Stimulated activated CD4-positive, alpha-beta T cell treated with anti-CD3 and anti-CD28 coated beads, Interleukin-15, amount 100 ng/mL, for 1 hour (primary cell): ENCODE data around the gene RUNDC3A.
"Not testable (repeated sequence)": the region's sequence is repeated elsewhere in the genome, so short reads cannot be mapped to it uniquely, and the experiment has no call there.

Experiments used
- DNase-seq, 2 donors: peaks; one replicate each; pipeline ENCODE4 v3.0.0-alpha.2; 2020; ENCODE audit warnings: low read depth in 1 of 2, low spot score in 1 of 2

RUNDC3A gene

GRCh38 chr17:44358066-44358465 is 49.7 kb downstream of the RUNDC3A start:
- DNase-seq: no peak

DNA sequence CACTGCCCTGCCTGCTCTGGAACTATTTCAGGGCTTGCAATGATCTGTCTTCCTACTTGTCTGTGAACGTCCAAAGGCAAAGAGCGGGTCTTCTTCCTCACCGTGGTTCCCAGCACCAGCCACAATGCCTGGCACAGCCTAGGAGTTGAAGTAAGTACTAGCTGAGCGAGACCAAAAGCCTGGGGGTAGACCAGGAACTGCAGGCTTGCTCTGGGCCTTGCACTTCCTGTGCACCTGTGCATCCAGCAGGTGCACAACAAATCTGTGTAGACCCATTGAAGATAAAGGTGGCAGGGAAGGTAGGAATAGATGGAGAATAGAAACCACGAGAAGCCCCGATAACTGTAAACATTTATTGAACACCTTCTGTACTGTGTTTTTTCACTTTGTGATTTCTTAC is 50.6 kb downstream of the RUNDC3A start:
- no peak for DNase-seq

- DNase-seq: no peak
Measured at GRCh38 chr17:44359458-44360143, 51.2 kb downstream of the RUNDC3A start.

- no peak for DNase-seq
Measured at GRCh38 chr17:44360144-44360533, 51.7 kb downstream of the RUNDC3A start.

DNA sequence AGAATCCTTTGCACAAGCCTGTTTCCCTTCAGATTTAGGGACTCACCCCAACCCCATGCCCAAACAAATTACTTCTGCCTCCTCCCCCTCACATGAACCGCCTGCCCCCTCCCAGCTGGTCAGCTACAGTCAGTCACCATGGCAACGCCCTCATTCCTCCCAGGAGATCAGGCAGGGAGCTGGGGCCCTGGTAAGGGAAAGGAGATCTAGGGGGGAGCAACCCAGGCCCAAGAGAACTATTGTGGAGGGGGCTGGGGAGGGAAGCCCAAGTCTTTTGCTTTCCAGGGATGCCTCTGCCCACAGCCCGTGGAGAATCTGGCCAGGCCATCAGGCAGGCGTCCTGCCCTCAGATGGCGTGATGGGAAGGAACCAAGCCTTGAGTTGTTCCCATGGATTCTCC is 52.4 kb downstream of the RUNDC3A start:
- DNase-seq: no peak

DNA sequence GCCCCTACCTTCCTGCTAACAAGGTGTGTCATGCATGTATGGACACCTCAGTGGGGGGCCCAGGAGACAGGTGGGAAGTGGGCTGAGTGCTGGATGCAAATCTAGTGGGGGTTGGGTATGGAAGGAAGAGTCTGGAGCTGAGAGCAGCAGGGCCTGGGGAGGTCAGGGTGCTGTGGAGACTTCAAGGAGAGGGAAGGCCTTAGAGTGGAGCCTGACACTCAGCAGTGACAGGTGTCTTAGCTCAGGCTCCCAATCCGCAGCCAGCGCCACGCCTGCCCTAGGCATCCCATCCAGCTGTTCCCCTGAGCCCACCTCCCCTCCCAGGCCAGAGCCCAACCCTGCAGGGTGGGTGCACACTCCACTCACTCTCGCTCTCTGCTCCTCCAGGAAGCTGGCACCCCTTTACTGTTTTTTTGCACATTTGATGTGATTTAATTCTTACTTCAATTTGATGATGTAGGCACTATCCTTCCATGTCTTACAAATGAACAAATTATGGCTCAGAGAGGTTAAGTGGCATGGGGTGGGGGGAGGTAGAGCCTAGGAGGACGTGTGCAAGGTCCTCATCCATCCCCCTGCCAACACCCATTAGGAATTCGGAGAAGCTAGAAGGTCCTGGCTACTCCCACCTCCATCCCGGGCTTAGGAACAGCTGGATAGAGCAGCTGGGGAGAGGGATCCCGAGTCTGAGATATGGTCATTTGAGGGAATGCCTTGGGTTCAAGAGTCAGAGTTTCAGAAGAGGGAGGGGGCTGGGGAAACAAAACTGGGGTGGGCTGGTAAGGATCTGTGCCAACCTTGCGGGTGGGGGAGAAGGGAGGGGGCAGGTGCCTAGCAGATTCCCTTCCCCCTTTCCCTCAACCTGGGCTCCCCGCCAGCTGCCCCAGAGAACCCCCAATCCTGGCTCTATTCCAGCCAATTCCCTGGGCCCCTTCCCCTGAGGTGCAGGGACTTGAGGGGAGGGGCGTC is 53.2 kb downstream of the RUNDC3A start:
- DNase-seq: no peak

DNA sequence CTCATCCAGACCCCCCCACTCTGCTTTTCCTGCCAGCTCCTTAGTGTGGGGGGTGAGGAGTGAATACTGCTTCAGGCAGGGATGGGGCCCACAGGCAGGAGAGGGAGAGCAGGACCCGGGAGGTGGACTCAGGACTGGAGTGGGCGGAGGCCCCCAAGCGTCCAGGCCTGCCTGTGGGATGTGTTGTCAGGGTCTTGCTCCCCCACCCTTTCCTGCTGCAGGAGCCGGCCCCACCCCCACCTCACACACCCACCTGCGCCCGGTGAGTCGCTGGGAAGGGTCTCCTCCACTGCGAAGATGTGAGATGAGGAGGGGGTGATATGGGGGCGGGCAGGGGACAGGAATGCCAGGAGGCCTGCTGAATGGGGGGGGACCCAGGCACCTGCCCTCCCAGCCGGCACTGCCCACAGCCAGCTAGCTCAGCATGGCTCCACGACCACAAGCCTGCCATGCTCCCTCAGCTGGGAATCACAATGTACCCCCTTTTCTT is 54.1 kb downstream of the RUNDC3A start:
- DNase-seq: no peak

GRCh38 chr17:44362949-44363612 is 54.7 kb downstream of the RUNDC3A start:
- DNase-seq: peak in 1 of 2 donors; percentile 11

- peak; percentile 39 to 60 for DNase-seq
Measured at GRCh38 chr17:44363613-44364159, 55.3 kb downstream of the RUNDC3A start, which contains the start of gene FAM171A2. Gene FAM171A2 (minus strand): TSS chr17:44363853. CDS start chr17:44363714, 139 bp downstream.

DNA sequence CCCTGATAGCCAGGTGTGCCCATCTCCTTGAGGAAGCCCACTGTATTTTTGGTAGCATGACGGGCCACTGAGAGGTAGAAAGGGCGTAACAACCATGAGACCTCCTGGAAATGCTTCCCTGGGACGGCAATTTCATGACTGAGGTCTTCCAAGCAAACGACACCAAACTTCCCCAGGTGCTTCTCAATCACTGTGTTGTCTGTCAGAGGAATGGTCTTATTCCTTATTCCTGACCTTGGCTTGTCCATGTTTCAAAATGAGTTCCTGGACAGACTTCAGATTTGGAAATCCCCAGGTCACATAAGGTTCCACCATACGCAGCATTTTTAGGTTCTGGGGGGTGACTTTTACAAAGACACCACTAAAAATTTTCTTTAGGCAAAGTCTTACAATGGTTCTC is 56.6 kb downstream of the RUNDC3A start:
- not testable (repeated sequence) for DNase-seq

- DNase-seq: no peak
Measured at GRCh38 chr17:44367231-44367979, 59.0 kb downstream of the RUNDC3A start.
